Thyroid gland (tissue), 4 donors: ENCODE data around the gene CTIF.

Source experiments
- POLR2A ChIP-seq, 2 donors: fragments of 450-650 bp; IDR thresholded peaks; one replicate each; pipeline ENCODE4 v1.6.1; 2017; ENCODE audit warnings: antibody characterized with exemption in 2 of 2, mild to moderate bottlenecking in 2 of 2, moderate library complexity in 1 of 2
- TF ChIP-seq, protein P1 (sequence below), 6 experiments: fragments of 200-600 bp in 3 of 6; fragments of 450-650 bp in 3 of 6; sonication (generic) in 3 of 6; IDR thresholded peaks; one replicate each; pipeline ENCODE4 v1.5.1; 2016 to 2019; ENCODE audit warnings: antibody characterized with exemption in 6 of 6, mild to moderate bottlenecking in 2 of 6, inconsistent platforms in 1 of 6, moderate library complexity in 1 of 6

DNA sequence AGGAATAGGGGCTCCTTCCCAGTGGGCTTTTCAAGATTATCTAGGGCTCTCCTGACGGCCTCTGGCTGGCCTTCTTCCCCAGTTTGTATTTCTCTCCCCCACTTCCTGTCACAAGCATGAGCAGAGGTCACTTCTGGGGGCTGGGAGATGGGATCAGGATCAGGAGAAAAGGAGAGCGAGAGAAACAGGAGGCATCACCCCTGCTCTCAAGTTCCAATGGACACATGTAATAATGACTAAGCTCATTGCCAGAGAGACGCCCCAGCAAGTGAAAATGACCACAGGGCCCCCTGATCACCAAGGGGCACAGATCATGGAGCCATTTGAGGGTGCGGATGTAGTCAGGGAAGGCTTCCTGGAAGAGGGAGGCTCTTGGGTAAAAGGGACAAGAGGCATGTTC, 319.8 kb downstream of the CTIF start:
- TF ChIP-seq, protein P1, sequence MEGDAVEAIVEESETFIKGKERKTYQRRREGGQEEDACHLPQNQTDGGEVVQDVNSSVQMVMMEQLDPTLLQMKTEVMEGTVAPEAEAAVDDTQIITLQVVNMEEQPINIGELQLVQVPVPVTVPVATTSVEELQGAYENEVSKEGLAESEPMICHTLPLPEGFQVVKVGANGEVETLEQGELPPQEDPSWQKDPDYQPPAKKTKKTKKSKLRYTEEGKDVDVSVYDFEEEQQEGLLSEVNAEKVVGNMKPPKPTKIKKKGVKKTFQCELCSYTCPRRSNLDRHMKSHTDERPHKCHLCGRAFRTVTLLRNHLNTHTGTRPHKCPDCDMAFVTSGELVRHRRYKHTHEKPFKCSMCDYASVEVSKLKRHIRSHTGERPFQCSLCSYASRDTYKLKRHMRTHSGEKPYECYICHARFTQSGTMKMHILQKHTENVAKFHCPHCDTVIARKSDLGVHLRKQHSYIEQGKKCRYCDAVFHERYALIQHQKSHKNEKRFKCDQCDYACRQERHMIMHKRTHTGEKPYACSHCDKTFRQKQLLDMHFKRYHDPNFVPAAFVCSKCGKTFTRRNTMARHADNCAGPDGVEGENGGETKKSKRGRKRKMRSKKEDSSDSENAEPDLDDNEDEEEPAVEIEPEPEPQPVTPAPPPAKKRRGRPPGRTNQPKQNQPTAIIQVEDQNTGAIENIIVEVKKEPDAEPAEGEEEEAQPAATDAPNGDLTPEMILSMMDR (IDR thresholded peaks at IDR 0.05), result no peak
- TF ChIP-seq POLR2A (IDR thresholded peaks at IDR 0.05), result no peak
